WTC11 (cell line): ENCODE results near the gene THEM5. TPM values are rescaled to one million over a fixed set of nuclear protein-coding genes. Genes with fewer than 3 reads are reported as not detected.

Experiments used
- ATAC-seq: fragments of 200-7000 bp; cut with Tn5 transposase; 2 replicates; pipeline ENCODE4 v1.10.0; 2021; ENCODE audit warnings: mild to moderate bottlenecking, moderate library complexity
- CTCF ChIA-PET: fragments of 300-600 bp; sonication (Branson Sonifier 250); formaldehyde crosslinking; loops from one replicate; lab custom pipeline; 2021; ENCODE audit warnings: antibody characterized with exemption; lab: Charles Lee
- POLR2A ChIA-PET: fragments of 350-600 bp; sonication (Branson Sonifier 250); formaldehyde crosslinking; loops from one replicate; lab custom pipeline; 2021; ENCODE audit warnings: antibody characterized with exemption; lab: Charles Lee
- DNase-seq: peaks from one replicate; pipeline ENCODE4 v3.0.0; 2021; ENCODE audit warnings: low spot score
- H3K27ac Mint-ChIP-seq: 2 replicates; pipeline ENCODE4 v1.8.0; 2021; ENCODE audit warnings: mixed read lengths
- H3K27me3 Mint-ChIP-seq: 2 replicates; pipeline ENCODE4 v1.8.0; 2021; ENCODE audit warnings: low read depth, mild to moderate bottlenecking, moderate library complexity, mixed read lengths
- H3K36me3 Mint-ChIP-seq: 2 replicates; pipeline ENCODE4 v1.8.0; 2021; ENCODE audit warnings: mixed read lengths
- H3K4me1 Mint-ChIP-seq: 2 replicates; pipeline ENCODE4 v1.8.0; 2022; ENCODE audit warnings: mixed read lengths
- H3K4me3 Mint-ChIP-seq: 2 replicates; pipeline ENCODE4 v1.8.0; 2021; ENCODE audit warnings: mild to moderate bottlenecking, moderate library complexity, mixed read lengths
- H3K9me3 Mint-ChIP-seq: 2 replicates; pipeline ENCODE4 v1.8.0; 2021; ENCODE audit warnings: mixed read lengths
- AFF4 ChIP-seq: sonication (generic); formaldehyde crosslinking; IDR thresholded peaks from 2 replicates; pipeline ENCODE4 v1.8.1; 2023; ENCODE audit warnings: mild to moderate bottlenecking, missing genetic modification reagents, borderline replicate concordance
- ARID4B ChIP-seq: sonication (generic); formaldehyde crosslinking; IDR thresholded peaks from 2 replicates; pipeline ENCODE4 v1.8.0; 2023; ENCODE audit warnings: missing genetic modification reagents, mild to moderate bottlenecking, borderline replicate concordance
- ATF6 ChIP-seq: sonication (generic); formaldehyde crosslinking; IDR thresholded peaks from 2 replicates; pipeline ENCODE4 v1.8.1; 2023; ENCODE audit warnings: mild to moderate bottlenecking, missing genetic modification reagents
- CDX4 ChIP-seq: fragments of 250-450 bp; sonication (Bioruptor Pico); IDR thresholded peaks from 2 replicates; pipeline ENCODE4 v1.9.0; 2021; ENCODE audit warnings: moderate library complexity, mild to moderate bottlenecking, inconsistent platforms, borderline replicate concordance
- GABPB1 ChIP-seq: sonication (generic); formaldehyde crosslinking; IDR thresholded peaks from 2 replicates; pipeline ENCODE4 v1.8.1; 2023; ENCODE audit warnings: mild to moderate bottlenecking, missing genetic modification reagents
- JAZF1 ChIP-seq: fragments of 250-450 bp; sonication (Bioruptor Pico); IDR thresholded peaks from 2 replicates; pipeline ENCODE4 v1.9.0; 2021; ENCODE audit warnings: moderate library complexity, mild to moderate bottlenecking, inconsistent platforms
- JUN ChIP-seq: sonication (generic); formaldehyde crosslinking; IDR thresholded peaks from 2 replicates; pipeline ENCODE4 v1.8.0; 2023; ENCODE audit warnings: mild to moderate bottlenecking, missing genetic modification reagents
- NR1H2 ChIP-seq: sonication (generic); formaldehyde crosslinking; IDR thresholded peaks from 2 replicates; pipeline ENCODE4 v1.9.0; 2021; ENCODE audit warnings: mild to moderate bottlenecking, moderate library complexity, missing genetic modification reagents
- SP1 ChIP-seq: sonication (generic); formaldehyde crosslinking; conservative IDR thresholded peaks from 2 replicates; pipeline ENCODE4 v1.8.1; 2022; ENCODE audit warnings: missing genetic modification reagents
- ZNF396 ChIP-seq: fragments of 250-450 bp; sonication (Bioruptor Pico); IDR thresholded peaks from 2 replicates; pipeline ENCODE4 v1.8.0; 2021; ENCODE audit warnings: mild to moderate bottlenecking, moderate library complexity, borderline replicate concordance
- ZSCAN18 ChIP-seq: fragments of 250-450 bp; sonication (Bioruptor Pico); IDR thresholded peaks from 2 replicates; pipeline ENCODE4 v2.1.2; 2022; ENCODE audit warnings: mild to moderate bottlenecking, moderate library complexity
- total RNA-seq: library from RNA; stranded (reverse); gene quantifications from 3 replicates; pipeline ENCODE4 v1.2.3, GENCODE V29; 2021
- TF ChIP-seq, protein P1 (sequence below): sonication (generic); formaldehyde crosslinking; IDR thresholded peaks from 2 replicates; pipeline ENCODE4 v1.8.0; 2023; ENCODE audit warnings: mild to moderate bottlenecking, missing genetic modification reagents
- TF ChIP-seq, protein P2 (sequence below): sonication (generic); formaldehyde crosslinking; IDR thresholded peaks from 2 replicates; pipeline ENCODE4 v1.8.1; 2023; ENCODE audit warnings: mild to moderate bottlenecking, missing genetic modification reagents, moderate library complexity

THEM5 gene
- total RNA-seq, 1 experiment from 2014 or later: not detected

DNA sequence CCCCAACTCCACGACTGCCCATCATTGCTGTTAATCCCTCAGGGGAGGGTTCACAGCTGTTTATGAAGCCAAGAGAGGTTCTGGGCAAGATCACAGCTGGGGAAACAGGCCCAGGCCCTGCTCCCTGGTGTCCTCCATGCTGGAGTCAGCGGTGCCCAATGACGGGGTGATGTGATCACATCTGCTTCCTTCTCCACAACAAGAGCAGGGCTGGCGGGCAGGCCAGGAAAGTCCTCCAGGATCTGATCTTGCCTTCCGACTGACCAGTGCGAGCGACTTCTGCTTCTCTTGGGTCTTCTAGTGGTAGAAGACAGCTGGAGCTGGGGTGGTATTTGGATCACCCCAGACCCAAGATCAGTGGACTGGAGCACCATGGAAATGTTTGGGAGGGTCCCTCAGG, 47.3 kb downstream of the THEM5 start (continued):
- TF ChIP-seq ZSCAN18 (CRISPR knock-in tag): no peak
- no peak for TF ChIP-seq SP1 (CRISPR knock-in tag)
- TF ChIP-seq AFF4 (CRISPR knock-in tag): no peak
- TF ChIP-seq GABPB1 (CRISPR knock-in tag): no peak
- TF ChIP-seq, all 79 proteins: peak for 0

GRCh38 chr1:151805066-151805820, 48.3 kb downstream of the THEM5 start, which contains the start of gene LINGO4:
Gene LINGO4, minus strand, starts transcription at chr1:151805419. Its CDS starts 2,715 bp downstream, at chr1:151802704.
- POLR2A ChIA-PET: no interaction called here
- CTCF ChIA-PET: no interaction called here

DNA sequence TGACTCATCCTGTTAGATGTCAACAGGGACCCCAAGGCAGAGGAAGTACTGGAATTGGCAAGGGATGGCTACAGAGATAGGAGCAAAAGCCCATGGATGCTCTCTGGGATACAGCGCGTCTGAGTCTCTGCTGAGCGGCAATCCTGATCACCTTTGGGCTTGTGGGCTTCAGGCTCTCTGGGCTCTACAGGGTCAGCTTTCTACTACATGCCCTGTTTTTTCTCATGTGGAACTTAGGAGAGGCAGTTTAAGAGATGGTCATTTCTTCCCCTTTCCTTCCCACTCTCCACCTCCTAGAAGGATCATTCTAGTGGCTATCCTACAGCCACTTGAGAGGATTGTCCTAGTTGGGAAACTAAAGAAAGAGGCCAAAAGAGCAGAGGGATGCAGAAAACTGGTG, 49.6 kb downstream of the THEM5 start:
- ATAC-seq (no peak), DNase-seq (no peak)
- Mint-ChIP-seq H3K4me3 (no peak overlapping the region), H3K27me3 (peaks cover 4% of the 10 kb centered on the region), H3K36me3 (no peaks in the 10 kb centered on the region), H3K9me3 (no peaks in the 10 kb centered on the region), H3K27ac (no peak overlapping the region), H3K4me1 (peaks cover 10% of the 10 kb centered on the region)
- POLR2A ChIA-PET: no interaction called here
- no peak for TF ChIP-seq NR1H2 (CRISPR knock-in tag)
- TF ChIP-seq, protein P1, sequence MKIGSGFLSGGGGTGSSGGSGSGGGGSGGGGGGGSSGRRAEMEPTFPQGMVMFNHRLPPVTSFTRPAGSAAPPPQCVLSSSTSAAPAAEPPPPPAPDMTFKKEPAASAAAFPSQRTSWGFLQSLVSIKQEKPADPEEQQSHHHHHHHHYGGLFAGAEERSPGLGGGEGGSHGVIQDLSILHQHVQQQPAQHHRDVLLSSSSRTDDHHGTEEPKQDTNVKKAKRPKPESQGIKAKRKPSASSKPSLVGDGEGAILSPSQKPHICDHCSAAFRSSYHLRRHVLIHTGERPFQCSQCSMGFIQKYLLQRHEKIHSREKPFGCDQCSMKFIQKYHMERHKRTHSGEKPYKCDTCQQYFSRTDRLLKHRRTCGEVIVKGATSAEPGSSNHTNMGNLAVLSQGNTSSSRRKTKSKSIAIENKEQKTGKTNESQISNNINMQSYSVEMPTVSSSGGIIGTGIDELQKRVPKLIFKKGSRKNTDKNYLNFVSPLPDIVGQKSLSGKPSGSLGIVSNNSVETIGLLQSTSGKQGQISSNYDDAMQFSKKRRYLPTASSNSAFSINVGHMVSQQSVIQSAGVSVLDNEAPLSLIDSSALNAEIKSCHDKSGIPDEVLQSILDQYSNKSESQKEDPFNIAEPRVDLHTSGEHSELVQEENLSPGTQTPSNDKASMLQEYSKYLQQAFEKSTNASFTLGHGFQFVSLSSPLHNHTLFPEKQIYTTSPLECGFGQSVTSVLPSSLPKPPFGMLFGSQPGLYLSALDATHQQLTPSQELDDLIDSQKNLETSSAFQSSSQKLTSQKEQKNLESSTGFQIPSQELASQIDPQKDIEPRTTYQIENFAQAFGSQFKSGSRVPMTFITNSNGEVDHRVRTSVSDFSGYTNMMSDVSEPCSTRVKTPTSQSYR (CRISPR knock-in tag): no peak
- no peak for TF ChIP-seq JAZF1 (CRISPR knock-in tag)
- TF ChIP-seq, protein P2, sequence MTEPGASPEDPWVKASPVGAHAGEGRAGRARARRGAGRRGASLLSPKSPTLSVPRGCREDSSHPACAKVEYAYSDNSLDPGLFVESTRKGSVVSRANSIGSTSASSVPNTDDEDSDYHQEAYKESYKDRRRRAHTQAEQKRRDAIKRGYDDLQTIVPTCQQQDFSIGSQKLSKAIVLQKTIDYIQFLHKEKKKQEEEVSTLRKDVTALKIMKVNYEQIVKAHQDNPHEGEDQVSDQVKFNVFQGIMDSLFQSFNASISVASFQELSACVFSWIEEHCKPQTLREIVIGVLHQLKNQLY (CRISPR knock-in tag): no peak
- TF ChIP-seq ARID4B (CRISPR knock-in tag): no peak
- TF ChIP-seq CDX4 (CRISPR knock-in tag): no peak
- no peak for TF ChIP-seq ZNF396 (CRISPR knock-in tag)
- no peak for TF ChIP-seq JUN (CRISPR knock-in tag)
- CTCF ChIA-PET: no interaction called here

More at GRCh38 chr1:151805066-151805820, 48.3 kb downstream of the THEM5 start, which contains the start of gene LINGO4:
- Mint-ChIP-seq H3K4me3 (no peak within 1 kb of the TSS), H3K4me1 (peaks cover 11% of the 10 kb centered on the region), H3K27ac (no peak within 1 kb of the TSS), H3K9me3 (no peaks in the 10 kb centered on the region), H3K36me3 (no peaks in the 10 kb centered on the region), H3K27me3 (peaks cover 4% of the 10 kb centered on the region)
- DNase-seq (no peak), ATAC-seq (no peak)
- TF ChIP-seq ATF6 (CRISPR knock-in tag): no peak
